Naive B cell (primary cell): ENCODE data around the gene RPL18. TPM values are rescaled to one million over a fixed set of nuclear protein-coding genes. Genes with fewer than 3 reads are reported as not detected.
A peak's percentile ranks its signal among the peaks of the same experiment; 100 is the strongest.

Experiments
- ATAC-seq, 2 donors: fragments of 150-1000 bp; cut with Tn5 transposase; 2 replicates each; pipeline ENCODE4 v1.10.0; 2021; ENCODE audit warnings: low read depth in 2 of 2, mild to moderate bottlenecking in 2 of 2, moderate library complexity in 2 of 2
- DNase-seq: peaks from one replicate; pipeline ENCODE4 v3.0.0; 2022
- H3K27ac Mint-ChIP-seq, 6 donors: one replicate each; pipeline ENCODE4 v1.8.0; 2020 to 2022; ENCODE audit warnings: mild to moderate bottlenecking in 6 of 6, mixed read lengths in 6 of 6, moderate library complexity in 5 of 6, inconsistent platforms in 2 of 6
- H3K27me3 Mint-ChIP-seq, 3 donors: one replicate each; pipeline ENCODE4 v1.8.0; 2021 to 2022; ENCODE audit warnings: mixed read lengths in 3 of 3, mild to moderate bottlenecking in 1 of 3
- H3K36me3 Mint-ChIP-seq, 2 donors: one replicate each; pipeline ENCODE4 v1.8.0; 2020 to 2022; ENCODE audit warnings: mixed read lengths in 2 of 2, inconsistent platforms in 1 of 2, mild to moderate bottlenecking in 1 of 2
- H3K4me1 Mint-ChIP-seq, 3 donors: one replicate each; pipeline ENCODE4 v1.8.0; 2020 to 2022; ENCODE audit warnings: mixed read lengths in 3 of 3, inconsistent platforms in 1 of 3, mild to moderate bottlenecking in 1 of 3, moderate library complexity in 1 of 3
- H3K4me3 Mint-ChIP-seq, 8 donors: one replicate each; pipeline ENCODE4 v1.8.0; 2020 to 2022; ENCODE audit warnings: mild to moderate bottlenecking in 8 of 8, mixed read lengths in 8 of 8, moderate library complexity in 8 of 8, inconsistent platforms in 2 of 8
- H3K9me3 Mint-ChIP-seq, 7 donors: one replicate each; pipeline ENCODE4 v1.8.0; 2020 to 2022; ENCODE audit warnings: mixed read lengths in 7 of 7, mild to moderate bottlenecking in 5 of 7, inconsistent platforms in 2 of 7, moderate library complexity in 1 of 7
- polyA plus RNA-seq, 6 donors: library from polyadenylated mRNA; unstranded; fragments of 300-500 nt; fragmentation: Illumina TruSeq; gene quantifications; one replicate each; pipeline ENCODE4 v1.2.3, GENCODE V29; 2021; ENCODE audit warnings: low read depth in 6 of 6

The RPL18 gene
- polyA plus RNA-seq, 6 donors from 2014 or later = 1,850 to 2,706 (median 2,170) TPM

DNA sequence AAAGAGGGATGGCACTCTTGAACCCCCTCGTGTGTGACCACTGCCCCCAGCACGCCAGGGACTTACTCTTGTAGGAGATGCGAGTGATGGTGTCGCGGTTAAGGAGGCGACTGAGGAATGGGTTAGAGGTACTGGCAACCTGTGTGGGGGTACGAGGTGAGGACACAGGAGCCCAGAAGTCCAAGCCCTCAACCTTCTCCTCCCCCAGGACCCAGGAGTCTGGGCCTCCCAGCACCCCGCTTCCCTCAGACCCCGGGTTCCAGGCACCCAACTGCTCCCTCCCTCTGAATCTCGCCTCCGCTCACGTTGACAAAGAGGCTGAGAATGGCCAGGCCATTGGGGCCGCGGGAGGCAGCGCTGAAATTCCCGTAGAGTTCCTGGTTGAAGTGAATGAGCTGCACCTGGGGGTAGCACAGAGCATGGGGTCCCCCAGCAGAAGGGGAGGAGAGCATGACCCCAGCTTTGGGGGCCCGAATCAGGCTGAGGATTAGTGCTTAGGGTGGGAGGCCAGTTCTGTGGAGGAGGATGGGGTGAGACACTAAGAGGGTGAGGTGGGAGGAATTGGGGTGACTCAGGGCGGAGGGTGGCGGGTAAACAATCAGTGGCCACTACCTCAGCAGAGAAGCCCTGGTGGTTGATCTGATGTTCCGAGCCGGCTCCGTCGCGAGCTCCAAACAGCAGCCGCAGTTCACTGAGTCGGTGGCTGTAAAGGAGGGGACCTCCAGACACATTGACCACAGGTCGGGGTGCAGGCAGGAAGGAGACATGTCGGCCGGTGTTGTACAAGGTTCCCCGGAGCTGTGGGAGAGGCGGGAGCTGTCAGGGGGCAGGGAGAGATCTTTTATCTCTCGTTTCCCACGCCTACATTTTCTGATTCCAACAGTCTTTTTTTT, 20.8 kb upstream of the RPL18 start:
- no peaks in the 10 kb centered on the region for H3K27me3 Mint-ChIP-seq
- no peak for ATAC-seq
- H3K9me3 Mint-ChIP-seq = peaks cover 0 to 7% (median 0%) of the 10 kb centered on the region in 7 donors
- peaks cover 0 to 18% of the 10 kb centered on the region in 2 donors for H3K36me3 Mint-ChIP-seq
- H3K4me1 Mint-ChIP-seq = peaks cover 45 to 62% (median 53%) of the 10 kb centered on the region in 3 donors
- H3K27ac Mint-ChIP-seq = peak overlapping the region in 5 of 6 donors; percentile 52 to 93 (median 85)
- no peak for DNase-seq
- peak overlapping the region; percentile 60 to 99 (median 93) for H3K4me3 Mint-ChIP-seq

DNA sequence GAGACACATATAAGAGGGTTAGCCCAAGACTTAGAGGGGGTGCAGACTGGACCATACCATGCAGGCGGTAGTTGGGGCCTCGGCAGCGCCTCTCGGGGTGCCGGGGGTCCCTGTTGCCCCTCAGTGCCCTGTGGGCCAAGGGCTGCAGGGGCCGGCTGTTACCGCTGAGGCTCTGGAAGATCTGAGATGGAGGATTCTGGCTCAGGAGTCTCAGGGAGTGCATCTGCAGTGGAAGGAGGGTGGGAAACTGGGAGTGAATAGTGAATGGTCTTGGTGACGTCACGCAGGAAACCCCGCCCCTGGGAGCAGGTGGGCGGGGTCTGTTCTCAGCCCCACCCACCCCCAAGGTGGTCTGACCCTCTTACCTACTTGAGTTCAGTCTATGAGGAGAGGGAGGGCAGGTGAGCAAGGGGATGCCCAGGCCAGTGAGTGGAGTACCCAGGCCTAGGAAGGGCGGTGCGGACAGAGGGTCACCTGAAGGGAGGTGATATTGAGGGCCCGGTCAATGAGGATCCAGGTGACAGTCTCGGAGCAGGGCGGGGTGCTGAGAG, 19.9 kb upstream of the RPL18 start:
- peaks cover 46 to 63% (median 56%) of the 10 kb centered on the region in 3 donors for H3K4me1 Mint-ChIP-seq
- DNase-seq (no peak), ATAC-seq (no peak)
- peaks cover 0 to 18% of the 10 kb centered on the region in 2 donors for H3K36me3 Mint-ChIP-seq
- peak overlapping the region in 5 of 6 donors; percentile 92 to 100 (median 99) for H3K27ac Mint-ChIP-seq
- H3K9me3 Mint-ChIP-seq = peaks cover 0 to 7% (median 0%) of the 10 kb centered on the region in 7 donors
- peak overlapping the region; percentile 88 to 99 (median 98) for H3K4me3 Mint-ChIP-seq
- H3K27me3 Mint-ChIP-seq = no peaks in the 10 kb centered on the region

DNA sequence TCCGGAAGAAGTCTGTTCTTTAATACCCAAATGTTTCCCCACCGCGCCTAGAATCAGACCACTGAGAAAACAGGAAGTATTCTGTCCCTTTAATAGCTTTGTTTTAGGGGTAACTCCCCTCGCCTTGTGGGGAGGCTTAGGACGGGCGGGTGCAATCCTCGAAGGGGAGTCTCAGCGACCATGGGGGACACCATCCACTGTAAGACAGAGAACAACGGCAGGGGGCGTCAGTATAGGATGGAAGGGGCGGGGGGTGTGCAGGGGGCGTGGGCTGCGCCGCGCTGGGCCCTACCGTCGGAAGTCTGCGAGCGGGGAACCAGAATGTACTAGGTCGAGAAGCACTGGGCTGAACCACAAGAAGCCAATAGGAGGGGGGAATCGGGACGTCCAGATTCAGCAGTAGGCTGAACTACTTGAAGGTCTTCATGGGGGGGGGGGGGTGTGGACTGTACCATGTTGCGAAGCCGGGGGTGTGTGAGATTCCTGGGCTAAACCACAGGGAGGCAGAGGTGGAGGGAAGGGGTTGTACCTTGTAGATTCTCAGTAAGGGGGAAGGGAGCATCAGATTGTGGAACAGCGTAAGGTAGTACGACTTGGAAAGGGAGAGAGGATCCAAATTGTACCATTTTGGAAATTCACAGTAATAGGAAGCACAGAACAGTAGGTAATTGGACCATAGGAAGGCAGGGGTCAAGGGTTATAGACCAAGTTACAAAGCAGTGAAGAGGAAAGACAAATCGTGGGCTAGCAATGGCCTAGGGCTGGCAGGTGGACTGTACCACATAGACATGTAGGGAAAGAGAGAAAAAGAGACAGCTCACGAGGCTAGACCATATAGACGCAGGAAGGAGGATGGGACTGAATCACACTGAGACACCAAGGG, 19.2 kb upstream of the RPL18 start:
- peaks cover 0 to 18% of the 10 kb centered on the region in 2 donors for H3K36me3 Mint-ChIP-seq
- peak overlapping the region; percentile 88 to 99 (median 98) for H3K4me3 Mint-ChIP-seq
- ATAC-seq = peak; percentile 29 to 57
- peak overlapping the region; percentile 92 to 100 (median 99) for H3K27ac Mint-ChIP-seq
- peaks cover 0 to 7% (median 0%) of the 10 kb centered on the region in 7 donors for H3K9me3 Mint-ChIP-seq
- DNase-seq = no peak
- H3K4me1 Mint-ChIP-seq = peaks cover 53 to 68% (median 59%) of the 10 kb centered on the region in 3 donors
- no peaks in the 10 kb centered on the region for H3K27me3 Mint-ChIP-seq

DNA sequence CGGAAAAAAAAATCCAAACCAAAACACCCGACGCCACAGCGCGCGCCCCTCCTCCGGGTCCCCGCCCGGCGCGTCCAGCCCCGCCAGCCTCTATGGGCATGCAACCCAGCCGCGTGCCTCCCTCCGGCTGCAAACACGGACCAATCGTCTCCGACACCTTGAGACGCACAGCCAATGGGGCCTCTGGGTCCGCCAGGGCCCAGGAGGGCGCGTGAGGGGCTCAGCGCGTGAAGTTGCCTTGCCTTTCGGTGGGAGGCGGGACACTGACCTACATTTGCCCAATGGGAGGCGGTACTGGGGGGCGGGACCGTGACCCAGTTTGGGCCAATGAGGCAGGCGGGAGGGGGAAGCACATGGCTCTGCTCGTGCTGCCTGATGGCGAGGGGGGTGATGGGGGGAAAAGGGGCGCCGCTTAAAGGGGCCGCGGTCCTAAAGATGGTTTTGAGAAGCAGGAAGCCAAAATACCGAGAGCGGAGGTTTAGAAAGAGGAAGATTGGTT, 18.5 kb upstream of the RPL18 start:
- peak; percentile 100 for DNase-seq
- Mint-ChIP-seq H3K27ac (peak overlapping the region; percentile 92 to 100 (median 99)), H3K4me1 (peaks cover 52 to 64% (median 55%) of the 10 kb centered on the region in 3 donors), H3K4me3 (peak overlapping the region; percentile 88 to 99 (median 98)), H3K9me3 (peaks cover 0 to 7% (median 0%) of the 10 kb centered on the region in 7 donors), H3K36me3 (peaks cover 0 to 18% of the 10 kb centered on the region in 2 donors), H3K27me3 (no peaks in the 10 kb centered on the region)
- ATAC-seq = peak; percentile 70 to 75

DNA sequence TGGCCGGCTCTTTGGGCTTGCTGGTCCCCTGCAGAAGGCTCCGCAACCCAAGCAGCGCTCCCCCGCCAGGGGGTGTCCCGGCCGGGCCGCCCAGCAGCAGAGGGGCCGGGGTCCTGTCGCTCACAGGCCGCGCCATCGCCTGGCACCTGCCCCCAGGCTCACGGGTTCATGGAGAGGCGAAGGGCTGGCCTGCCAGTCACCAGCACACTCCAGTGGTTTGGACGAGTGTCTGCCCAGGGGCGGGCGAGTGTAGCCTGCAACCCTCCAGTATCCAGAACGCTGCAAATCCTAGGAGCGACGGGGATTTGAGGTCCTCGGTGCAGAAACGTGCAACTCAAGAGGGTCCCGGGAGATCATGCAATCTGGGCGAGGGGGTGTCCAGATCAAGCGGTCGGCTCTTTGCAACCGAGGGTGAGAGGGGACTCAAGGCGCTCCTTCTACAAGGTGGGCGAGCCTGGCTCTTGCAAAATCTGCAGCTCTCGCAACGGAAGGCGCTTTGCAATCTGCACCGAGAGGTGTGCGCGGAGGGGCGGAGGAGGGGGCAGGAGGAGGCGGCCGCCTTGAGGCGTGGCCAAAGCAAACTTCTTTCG, 18.0 kb upstream of the RPL18 start, which contains the start of gene DBP:
DBP (minus strand) TSS at position 521 of the 590 bp plus-strand sequence; CDS start at position 136, 385 bp downstream.
- no peak for DNase-seq
- H3K4me1 Mint-ChIP-seq = peaks cover 50 to 60% (median 57%) of the 10 kb centered on the region in 3 donors
- ATAC-seq = no peak

DNA sequence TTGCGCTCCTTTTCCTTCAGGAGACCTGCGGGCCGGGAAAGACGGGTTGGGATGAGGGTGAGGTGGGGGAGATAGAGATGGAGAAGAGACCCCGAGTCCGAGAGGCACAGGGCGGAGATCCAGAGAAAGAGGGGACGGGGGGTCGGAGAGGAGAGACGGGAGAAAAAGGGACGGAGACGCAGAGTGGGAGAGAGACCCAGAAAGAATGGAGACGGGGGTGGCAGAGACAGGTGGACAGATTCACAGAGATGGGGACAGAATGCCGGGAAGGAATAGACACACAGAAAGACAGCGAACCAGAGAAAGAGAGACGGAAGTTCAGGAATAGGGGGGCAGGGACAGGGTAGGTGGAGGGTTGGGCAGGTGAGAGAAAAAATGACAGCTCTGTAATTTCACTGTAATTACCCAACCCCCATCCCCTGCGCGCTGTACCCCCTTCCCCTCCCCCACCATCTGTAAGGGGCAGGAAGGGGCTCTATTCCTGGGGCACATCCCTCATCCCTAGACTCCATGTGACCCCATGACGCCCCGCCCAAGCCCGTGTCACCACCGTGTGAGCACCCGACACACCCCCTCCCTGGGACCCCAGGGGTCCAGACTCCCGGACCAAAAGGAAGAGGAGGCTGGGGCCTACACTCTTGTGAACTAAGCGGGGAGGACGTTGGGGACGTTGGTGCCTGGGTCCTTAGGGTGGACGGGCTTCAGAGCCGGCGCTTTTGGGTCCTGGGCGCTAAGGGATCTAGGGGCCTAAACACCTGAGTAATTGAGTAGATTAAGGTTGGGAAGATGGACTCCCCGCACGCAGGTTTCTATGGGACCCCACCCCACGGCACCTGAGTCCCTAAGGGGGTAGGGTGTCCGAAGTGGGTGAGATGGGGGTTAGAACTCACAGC, 17.2 kb upstream of the RPL18 start:
- peaks cover 44 to 58% (median 56%) of the 10 kb centered on the region in 3 donors for H3K4me1 Mint-ChIP-seq
- ATAC-seq = no peak
- no peaks in the 10 kb centered on the region for H3K27me3 Mint-ChIP-seq
- H3K27ac Mint-ChIP-seq = peak overlapping the region; percentile 88 to 98 (median 96)
- no peak for DNase-seq
- H3K4me3 Mint-ChIP-seq = peak overlapping the region; percentile 88 to 99 (median 98)
- H3K36me3 Mint-ChIP-seq = peaks cover 0 to 18% of the 10 kb centered on the region in 2 donors
- H3K9me3 Mint-ChIP-seq = peaks cover 0 to 7% (median 0%) of the 10 kb centered on the region in 7 donors

More for the DNA sequence above, 18.0 kb upstream of the RPL18 start, which contains the start of gene DBP:
- H3K36me3 Mint-ChIP-seq = peaks cover 0 to 18% of the 10 kb centered on the region in 2 donors
- peaks cover 0 to 7% (median 0%) of the 10 kb centered on the region in 7 donors for H3K9me3 Mint-ChIP-seq
- peak within 1 kb of the TSS; percentile 92 to 100 (median 99) for H3K27ac Mint-ChIP-seq
- no peaks in the 10 kb centered on the region for H3K27me3 Mint-ChIP-seq
- H3K4me3 Mint-ChIP-seq = peak within 1 kb of the TSS; percentile 88 to 99 (median 98)

DNA sequence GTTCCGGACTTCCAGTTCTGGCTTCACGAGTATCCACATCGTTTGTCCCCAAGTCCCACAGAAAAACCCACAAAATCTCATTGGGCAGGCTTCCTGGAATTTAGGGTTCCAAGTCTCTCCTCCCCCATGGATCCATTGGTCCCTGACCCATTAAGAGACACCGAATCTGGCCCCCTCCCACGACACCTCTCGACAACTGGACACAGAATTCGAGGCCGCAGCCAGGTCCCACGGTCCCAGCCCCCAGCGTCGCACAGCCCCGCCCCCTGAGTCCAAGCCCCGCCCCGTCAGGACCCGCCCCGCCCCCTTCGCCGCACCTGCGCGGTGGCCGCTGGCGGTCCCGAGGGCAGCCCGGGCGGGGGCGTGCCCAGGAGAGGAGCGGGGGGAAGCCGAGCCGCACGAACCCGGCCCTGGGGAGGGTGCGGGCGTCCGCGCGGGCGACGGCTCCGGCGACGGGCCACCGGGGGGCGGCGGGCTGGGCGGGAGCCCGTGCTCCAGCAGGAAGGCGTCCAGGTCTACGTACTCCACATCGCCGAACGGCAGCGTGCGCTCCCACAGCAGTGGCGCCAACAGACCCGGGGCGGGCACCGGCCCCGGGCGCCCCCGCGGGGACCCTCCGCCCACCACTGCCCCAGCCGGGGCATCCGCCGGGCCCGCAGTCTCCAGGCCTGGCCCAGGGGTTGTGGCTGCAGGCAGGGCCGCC, 16.4 kb upstream of the RPL18 start:
- Mint-ChIP-seq H3K4me1 (peaks cover 43 to 59% (median 55%) of the 10 kb centered on the region in 3 donors), H3K36me3 (peaks cover 0 to 18% of the 10 kb centered on the region in 2 donors), H3K27me3 (no peaks in the 10 kb centered on the region), H3K4me3 (peak overlapping the region; percentile 88 to 99 (median 98)), H3K9me3 (peaks cover 0 to 7% (median 0%) of the 10 kb centered on the region in 7 donors), H3K27ac (peak overlapping the region in 5 of 6 donors; percentile 87 to 97 (median 93))
- DNase-seq = peak; percentile 71
- ATAC-seq = peak in 1 of 2 donors; percentile 3

DNA sequence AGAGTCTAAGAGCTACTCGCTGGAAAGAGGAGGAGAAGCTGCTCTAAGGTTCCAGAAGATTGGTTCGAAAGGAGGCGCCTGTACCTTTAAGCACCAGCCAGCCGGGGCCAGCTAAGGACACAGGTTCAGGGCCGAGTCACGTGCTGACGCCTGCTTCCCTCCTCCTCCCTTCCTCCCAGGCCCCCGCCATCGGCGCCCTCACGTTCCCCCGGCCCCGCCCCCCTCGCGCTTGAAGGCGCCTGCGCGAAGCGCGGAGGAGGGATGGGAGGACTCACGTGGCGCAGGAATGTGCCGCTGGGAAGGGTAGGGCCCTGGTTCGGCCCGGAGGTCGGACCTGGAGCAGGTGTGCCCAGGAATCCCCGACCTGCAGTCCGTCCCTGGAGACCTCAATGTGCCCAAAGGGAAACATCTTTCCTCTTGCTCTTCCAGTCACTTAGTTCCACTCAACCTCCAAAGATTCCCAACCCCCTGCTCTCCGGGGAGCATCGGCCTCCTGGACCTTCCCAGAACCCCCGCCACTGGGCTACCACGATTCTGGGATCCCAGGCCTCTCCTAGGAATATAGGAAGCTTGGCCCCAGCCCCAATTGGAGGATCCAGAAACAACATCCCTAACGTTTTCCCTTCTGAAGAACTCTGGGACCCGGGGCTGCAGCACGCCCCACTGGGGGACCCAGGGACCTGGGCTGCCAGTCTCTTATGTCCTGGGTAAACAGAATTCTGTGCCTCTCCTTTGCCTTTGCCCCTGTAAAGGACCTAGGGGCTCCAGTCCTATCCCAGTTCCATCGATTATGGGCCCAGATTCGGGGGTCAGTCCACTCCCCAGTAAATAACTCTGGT, 15.7 kb upstream of the RPL18 start:
- Mint-ChIP-seq H3K4me1 (peaks cover 38 to 58% (median 49%) of the 10 kb centered on the region in 3 donors), H3K36me3 (peaks cover 0 to 18% of the 10 kb centered on the region in 2 donors)
- ATAC-seq = no peak

DNA sequence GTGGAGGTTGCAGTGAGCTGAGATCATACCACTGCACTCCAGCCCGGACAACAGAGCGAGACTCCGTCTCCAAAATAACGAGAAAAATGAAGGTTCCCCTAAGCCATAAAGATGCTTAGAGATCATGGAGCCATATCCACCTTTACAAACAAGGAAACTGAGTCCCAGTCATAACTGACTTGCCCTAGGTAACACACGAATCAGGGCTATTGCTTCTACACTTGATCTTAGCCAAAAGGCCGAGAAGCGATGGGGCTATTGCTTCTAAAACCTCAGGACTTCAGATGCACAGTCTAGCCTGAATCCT, 15.0 kb upstream of the RPL18 start:
- Mint-ChIP-seq H3K27ac (peak overlapping the region in 5 of 6 donors; percentile 62 to 96 (median 87)), H3K9me3 (peaks cover 0 to 7% (median 0%) of the 10 kb centered on the region in 7 donors), H3K36me3 (peaks cover 0 to 17% of the 10 kb centered on the region in 2 donors), H3K4me1 (peaks cover 31 to 51% (median 45%) of the 10 kb centered on the region in 3 donors), H3K4me3 (peak overlapping the region; percentile 82 to 98 (median 86)), H3K27me3 (no peaks in the 10 kb centered on the region)
- DNase-seq = no peak
- ATAC-seq = no peak

More for the DNA sequence above, 15.7 kb upstream of the RPL18 start:
- DNase-seq = peak; percentile 76
- H3K9me3 Mint-ChIP-seq = peaks cover 0 to 7% (median 0%) of the 10 kb centered on the region in 7 donors
- H3K27ac Mint-ChIP-seq = peak overlapping the region; percentile 51 to 97 (median 93)
- peak overlapping the region; percentile 82 to 98 (median 86) for H3K4me3 Mint-ChIP-seq
- H3K27me3 Mint-ChIP-seq = no peaks in the 10 kb centered on the region
